B cell (primary cell): Measurements from ENCODE around the gene RMP24.
A peak's percentile ranks its signal among the peaks of the same experiment; 100 is the strongest.

Experiments
- ATAC-seq: fragments of 200-7000 bp; cut with Tn5 transposase; one replicate; pipeline ENCODE4 v1.10.0; 2021; ENCODE audit warnings: low read depth, mild to moderate bottlenecking, moderate number of reproducible peaks, moderate library complexity
- CTCF ChIA-PET: fragments of 350-600 bp; sonication (Branson Sonifier 250); formaldehyde crosslinking; loops from one replicate; lab custom pipeline; 2021; ENCODE audit warnings: antibody characterized with exemption, inconsistent platforms; lab: Charles Lee
- POLR2A ChIA-PET: fragments of 350-600 bp; sonication (Branson Sonifier 250); formaldehyde crosslinking; loops from one replicate; lab custom pipeline; 2021; ENCODE audit warnings: antibody characterized with exemption; lab: Charles Lee
- DNase-seq: peaks from one replicate; pipeline ENCODE4 v3.0.0; 2013
- H2AFZ ChIP-seq: 2 replicates; pipeline ENCODE4 v1.6.1; 2012; ENCODE audit warnings: mild to moderate bottlenecking, low read depth, low read length; ENCODE audit not compliant: insufficient read depth, poor library complexity, severe bottlenecking
- H3K27ac ChIP-seq, 2 donors: 1 replicate in 1 of 2; 2 replicates in 1 of 2; pipeline ENCODE4 v1.5.1; 2012 to 2013; ENCODE audit warnings: low read length in 2 of 2, mild to moderate bottlenecking in 2 of 2, moderate library complexity in 1 of 2
- H3K27me3 ChIP-seq, 4 experiments: fragments of 200-600 bp in 1 of 4; sonication (generic) in 1 of 4; replicated peaks in 1 of 4; 1 replicate in 2 of 4; 2 replicates in 2 of 4; pipeline versions ENCODE4 v1.6.1 to v1.7.0; 2013 to 2016; ENCODE audit warnings: low read length in 3 of 4, mild to moderate bottlenecking in 2 of 4, mixed read lengths in 1 of 4, moderate library complexity in 1 of 4; ENCODE audit not compliant: insufficient read depth in 4 of 4, control insufficient read depth in 3 of 4; ENCODE audit errors: control extremely low read depth in 1 of 4
- H3K36me3 ChIP-seq, 2 experiments: replicated peaks in 1 of 2; 1 replicate in 1 of 2; 2 replicates in 1 of 2; pipeline versions ENCODE4 v1.6.1 to v1.7.1; 2013; ENCODE audit warnings: low read length in 1 of 2; ENCODE audit not compliant: insufficient read depth in 2 of 2, control insufficient read depth in 1 of 2; ENCODE audit errors: control extremely low read depth in 1 of 2, extremely low read depth in 1 of 2
- H3K4me1 ChIP-seq, 2 donors: fragments of 200-600 bp in 1 of 2; sonication (generic) in 1 of 2; 1 replicate in 1 of 2; 2 replicates in 1 of 2; pipeline versions ENCODE4 v1.5.1 to v1.6.1; 2013 to 2017; ENCODE audit warnings: low read length in 2 of 2; ENCODE audit not compliant: control insufficient read depth in 2 of 2, insufficient read depth in 2 of 2
- H3K4me2 ChIP-seq: replicated peaks from 2 replicates; pipeline ENCODE3; 2012; ENCODE audit warnings: mild to moderate bottlenecking, low read depth, low read length; ENCODE audit not compliant: poor library complexity, severe bottlenecking
- H3K4me3 ChIP-seq, 5 experiments: fragments of 200-600 bp in 1 of 5; sonication (generic) in 1 of 5; 1 replicate in 3 of 5; 2 replicates in 2 of 5; pipeline versions ENCODE4 v1.5.1 to v1.7.0; 2011 to 2016; ENCODE audit warnings: low read length in 4 of 5, mild to moderate bottlenecking in 4 of 5, low read depth in 2 of 5, control low read depth in 1 of 5, moderate library complexity in 1 of 5; ENCODE audit not compliant: insufficient read depth in 1 of 5; ENCODE audit errors: control extremely low read depth in 1 of 5, extremely low read depth in 1 of 5
- H3K79me2 ChIP-seq: fragments of 200-600 bp; sonication (generic); one replicate; pipeline ENCODE4 v1.6.0; 2016; ENCODE audit warnings: low read length; ENCODE audit not compliant: control insufficient read depth, insufficient read depth
- H3K9ac ChIP-seq: fragments of 200-600 bp; sonication (generic); 2 replicates; pipeline ENCODE4 v1.6.1; 2017; ENCODE audit warnings: mild to moderate bottlenecking, low read length, moderate library complexity
- H3K9me3 ChIP-seq, 3 donors: one replicate each; pipeline versions ENCODE4 v1.6.1 to v1.7.1; 2013; ENCODE audit warnings: low read length in 2 of 3; ENCODE audit not compliant: control insufficient read depth in 2 of 3, insufficient read depth in 1 of 3; ENCODE audit errors: control extremely low read depth in 1 of 3
- H4K20me1 ChIP-seq: 2 replicates; pipeline ENCODE4 v1.6.0; 2012; ENCODE audit warnings: mild to moderate bottlenecking, low read length; ENCODE audit not compliant: insufficient read depth, control insufficient read depth, poor library complexity, severe bottlenecking
- H3K27ac Mint-ChIP-seq: one replicate; pipeline ENCODE4 v1.8.0; 2021; ENCODE audit warnings: mixed read lengths
- H3K27me3 Mint-ChIP-seq: one replicate; pipeline ENCODE4 v1.8.0; 2021; ENCODE audit warnings: mixed read lengths
- H3K4me1 Mint-ChIP-seq: one replicate; pipeline ENCODE4 v1.8.0; 2021; ENCODE audit warnings: mixed read lengths
- H3K4me3 Mint-ChIP-seq: one replicate; pipeline ENCODE4 v1.8.0; 2021; ENCODE audit warnings: mixed read lengths
- H3K9me3 Mint-ChIP-seq: one replicate; pipeline ENCODE4 v1.8.0; 2022; ENCODE audit warnings: mixed read lengths; ENCODE audit not compliant: insufficient read depth
- EZH2 ChIP-seq: IDR thresholded peaks from 2 replicates; pipeline ENCODE4 v1.6.1; 2012; ENCODE audit warnings: borderline replicate concordance, low read depth, mild to moderate bottlenecking, moderate library complexity, low read length; ENCODE audit not compliant: insufficient read depth, poor library complexity, severe bottlenecking
- WGBS: methylation state at CpG from one replicate; pipeline ENCODE4 v1.1.5; 2013; ENCODE audit warnings: missing lambda C conversion rate; ENCODE audit not compliant: insufficient coverage; 5-methylcytosine and 5-hydroxymethylcytosine counted together
- intact Hi-C: fragments of 100-400 bp; cut with micrococcal nuclease; formaldehyde crosslinking; loops from one replicate; pipeline ENCODE4 v1.10.0; 2022
- TF ChIP-seq, protein P1 (sequence below): fragments of 200-600 bp; IDR thresholded peaks from one replicate; pipeline ENCODE4 v1.8.0; 2022; ENCODE audit warnings: antibody characterized with exemption, mild to moderate bottlenecking

Gene RMP24

DNA sequence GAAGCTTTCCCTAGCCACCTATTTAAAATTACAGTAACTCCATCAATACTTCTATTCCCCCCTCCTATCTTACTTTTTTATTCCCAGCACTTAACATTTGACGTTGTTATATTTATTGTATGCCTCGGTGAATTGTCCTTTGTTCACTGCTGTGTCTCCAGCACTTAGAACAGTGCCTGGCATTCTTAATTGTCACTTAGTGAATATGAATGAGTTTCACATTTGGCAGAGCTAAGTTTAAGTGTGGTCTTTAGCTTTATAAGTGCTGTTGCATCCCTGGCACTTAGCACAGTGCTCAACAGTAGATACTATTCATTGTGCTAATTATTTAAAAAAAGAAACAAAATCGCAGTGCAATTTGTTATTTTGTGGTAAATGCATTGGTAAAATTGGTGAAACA, 1.7 kb downstream of the RMP24 start:
- H3K4me3 Mint-ChIP-seq: peak overlapping the region; percentile 91
- no peak for ATAC-seq

DNA sequence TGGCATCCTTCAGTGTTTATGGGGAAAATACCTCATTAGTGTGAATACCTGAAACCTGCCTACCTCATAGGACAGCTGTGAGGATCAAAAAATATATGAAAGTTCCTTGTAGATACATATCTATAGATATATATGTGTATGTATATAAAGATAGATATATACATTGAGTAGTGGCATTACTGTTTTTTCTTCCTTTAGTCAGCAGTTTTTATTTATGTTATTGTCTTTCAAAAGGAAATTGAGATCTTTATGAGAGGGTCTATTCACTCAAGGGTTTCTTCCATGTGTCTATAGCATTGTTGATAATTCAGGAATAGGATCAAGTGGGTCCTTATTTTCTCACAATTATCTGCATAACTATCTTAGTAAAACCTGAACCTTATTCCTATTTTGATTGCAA, 6.6 kb downstream of the RMP24 start:
- POLR2A ChIA-PET: no interaction called here
- peaks cover 0 to 2% of the 10 kb centered on the region in 2 donors for H3K4me1 ChIP-seq
- TF ChIP-seq, protein P1, sequence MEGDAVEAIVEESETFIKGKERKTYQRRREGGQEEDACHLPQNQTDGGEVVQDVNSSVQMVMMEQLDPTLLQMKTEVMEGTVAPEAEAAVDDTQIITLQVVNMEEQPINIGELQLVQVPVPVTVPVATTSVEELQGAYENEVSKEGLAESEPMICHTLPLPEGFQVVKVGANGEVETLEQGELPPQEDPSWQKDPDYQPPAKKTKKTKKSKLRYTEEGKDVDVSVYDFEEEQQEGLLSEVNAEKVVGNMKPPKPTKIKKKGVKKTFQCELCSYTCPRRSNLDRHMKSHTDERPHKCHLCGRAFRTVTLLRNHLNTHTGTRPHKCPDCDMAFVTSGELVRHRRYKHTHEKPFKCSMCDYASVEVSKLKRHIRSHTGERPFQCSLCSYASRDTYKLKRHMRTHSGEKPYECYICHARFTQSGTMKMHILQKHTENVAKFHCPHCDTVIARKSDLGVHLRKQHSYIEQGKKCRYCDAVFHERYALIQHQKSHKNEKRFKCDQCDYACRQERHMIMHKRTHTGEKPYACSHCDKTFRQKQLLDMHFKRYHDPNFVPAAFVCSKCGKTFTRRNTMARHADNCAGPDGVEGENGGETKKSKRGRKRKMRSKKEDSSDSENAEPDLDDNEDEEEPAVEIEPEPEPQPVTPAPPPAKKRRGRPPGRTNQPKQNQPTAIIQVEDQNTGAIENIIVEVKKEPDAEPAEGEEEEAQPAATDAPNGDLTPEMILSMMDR: no peak
- TF ChIP-seq EZH2: no peak
- H3K9ac ChIP-seq: no peak overlapping the region
- Mint-ChIP-seq H3K27me3 (no peaks in the 10 kb centered on the region), H3K4me1 (peaks cover 9% of the 10 kb centered on the region), H3K9me3 (no peaks in the 10 kb centered on the region), H3K4me3 (no peak overlapping the region), H3K27ac (no peak overlapping the region)
- no peaks in the 10 kb centered on the region for H4K20me1 ChIP-seq
- ATAC-seq (no peak), DNase-seq (no peak)
- intact Hi-C loops: loop anchor here (10.0 kb wide), 1 partner anchor 804 kb away; no protein-coding TSS in a partner anchor
- peaks cover 0 to 72% of the 10 kb centered on the region in 2 experiments for H3K36me3 ChIP-seq
- H3K27me3 ChIP-seq: no peaks in the 10 kb centered on the region
- no peak overlapping the region for H3K4me2 ChIP-seq
- H3K4me3 ChIP-seq: no peak overlapping the region
- no peaks in the 10 kb centered on the region for H3K79me2 ChIP-seq
- no peaks in the 10 kb centered on the region for H3K9me3 ChIP-seq
- H3K27ac ChIP-seq: no peak overlapping the region
- CTCF ChIA-PET: no interaction called here
- no peak overlapping the region for H2AFZ ChIP-seq

More for the DNA sequence above, 1.7 kb downstream of the RMP24 start:
- Histone ChIP-seq H3K9ac (no peak overlapping the region), H2AFZ (no peak overlapping the region), H3K79me2 (peaks cover 14% of the 10 kb centered on the region), H3K36me3 (peaks cover 0 to 48% of the 10 kb centered on the region in 2 experiments), H3K4me1 (peaks cover 20 to 32% of the 10 kb centered on the region in 2 donors), H3K9me3 (no peaks in the 10 kb centered on the region), H3K4me2 (no peak overlapping the region), H3K27ac (no peak overlapping the region), H4K20me1 (no peaks in the 10 kb centered on the region), H3K4me3 (no peak overlapping the region), H3K27me3 (no peaks in the 10 kb centered on the region)
- Mint-ChIP-seq H3K27ac (peak overlapping the region; percentile 48), H3K4me1 (peaks cover 43% of the 10 kb centered on the region), H3K27me3 (no peaks in the 10 kb centered on the region), H3K9me3 (no peaks in the 10 kb centered on the region)
- ChIA-PET POLR2A (no interaction called here), CTCF (interaction anchor here (1.2 kb wide), 1 partner anchor 24 kb away, joined by 3 read pairs; no protein-coding TSS in a partner anchor)
- 100% methylated on average over 2 of the region's 3 CpGs for WGBS
- no peak for DNase-seq
- TF ChIP-seq, protein P1: no peak
- no peak for TF ChIP-seq EZH2
- intact Hi-C loops: loop anchor here (10.0 kb wide), 1 partner anchor 799 kb away; no protein-coding TSS in a partner anchor
